GM12878 (cell line): ENCODE measurements around the gene TPM4. TPM values are rescaled to one million over a fixed set of nuclear protein-coding genes. Genes with fewer than 3 reads are reported as not detected.

ENCODE experiments used
- ATAC-seq: fragments of 200-7000 bp; cut with Tn5 transposase; 3 replicates; pipeline ENCODE4 v1.9.1; 2020; ENCODE audit warnings: mild to moderate bottlenecking, moderate library complexity
- BruUV-seq: library from RNA; stranded (reverse); fragments of 400-500 nt; replicated peaks from 2 replicates; lab custom pipeline; 2021; lab: Mats Ljungman, UMichigan
- CTCF ChIA-PET: fragments of 300-600 bp; sonication (Branson Sonifier 250); formaldehyde crosslinking; extraction: SDS; loops from one replicate; lab custom pipeline; 2021; ENCODE audit warnings: inconsistent platforms; lab: Yijun Ruan, JAX
- POLR2A ChIA-PET: fragments of 350-600 bp; formaldehyde crosslinking; extraction: SDS; loops from one replicate; lab custom pipeline; 2021; ENCODE audit warnings: inconsistent platforms; lab: Charles Lee
- RAD21 ChIA-PET: fragments of 300-600 bp; sonication (Branson Sonifier 250); formaldehyde crosslinking; loops from one replicate; lab custom pipeline; 2023; ENCODE audit warnings: antibody characterized with exemption; ENCODE audit not compliant: unreplicated experiment; lab: Charles Lee
- SMC1A ChIA-PET: fragments of 300-600 bp; sonication (Branson Sonifier 250); formaldehyde crosslinking; loops from one replicate; lab custom pipeline; 2023; ENCODE audit not compliant: unreplicated experiment, uncharacterized antibody; lab: Charles Lee
- DNase-seq: peaks from one replicate; pipeline ENCODE4 v3.0.0-alpha.2; 2011; ENCODE audit warnings: low read depth, low spot score
- FAIRE-seq: peaks from 3 replicates; lab custom pipeline; 2011; peaks lifted over from hg19 to GRCh38; lab: Jason Lieb, UNC
- H2AFZ ChIP-seq: 2 replicates; pipeline ENCODE4 v1.6.0; 2011; ENCODE audit warnings: low read depth, low read length, control low read depth; ENCODE audit not compliant: control insufficient read depth
- H3K27ac ChIP-seq: 2 replicates; pipeline ENCODE4 v1.5.1; 2011; ENCODE audit warnings: control low read depth; ENCODE audit not compliant: control insufficient read depth, insufficient read depth
- H3K27me3 ChIP-seq, 2 experiments: replicated peaks in 1 of 2; 2 replicates each; pipeline versions ENCODE4 v1.6.0 to v1.6.1; 2011; ENCODE audit warnings: low read length in 1 of 2; ENCODE audit not compliant: control insufficient read depth in 2 of 2, insufficient read depth in 2 of 2
- H3K36me3 ChIP-seq, 2 experiments: 2 replicates each; pipeline ENCODE4 v1.5.1; 2011; ENCODE audit warnings: low read length in 1 of 2; ENCODE audit not compliant: control insufficient read depth in 2 of 2, insufficient read depth in 2 of 2
- H3K4me1 ChIP-seq: 2 replicates; pipeline ENCODE4 v1.6.1; 2011; ENCODE audit warnings: mild to moderate bottlenecking, low read length, moderate library complexity, mixed read lengths; ENCODE audit not compliant: control insufficient read depth, insufficient read depth
- H3K4me2 ChIP-seq: 2 replicates; pipeline ENCODE4 v1.6.0; 2011; ENCODE audit warnings: control low read depth; ENCODE audit not compliant: control insufficient read depth, insufficient read depth
- H3K4me3 ChIP-seq: fragments of 200-600 bp; sonication (generic); 2 replicates; pipeline ENCODE4 v1.5.1; 2016
- H3K79me2 ChIP-seq: 2 replicates; pipeline ENCODE4 v1.6.0; 2011; ENCODE audit warnings: low read length; ENCODE audit not compliant: control insufficient read depth, insufficient read depth
- H3K9ac ChIP-seq: 2 replicates; pipeline ENCODE4 v1.8.0; 2011; ENCODE audit warnings: low read length, control low read depth, mixed read lengths; ENCODE audit not compliant: control insufficient read depth, insufficient read depth
- H3K9me3 ChIP-seq: replicated peaks from 3 replicates; pipeline ENCODE4 v1.5.1; 2011; ENCODE audit warnings: mild to moderate bottlenecking, low read length; ENCODE audit not compliant: control insufficient read depth, insufficient read depth
- H4K20me1 ChIP-seq: 2 replicates; pipeline ENCODE4 v1.6.0; 2011; ENCODE audit not compliant: control insufficient read depth, insufficient read depth
- BCL3 ChIP-seq: IDR thresholded peaks from 2 replicates; pipeline ENCODE4 v1.6.1; 2011; ENCODE audit warnings: borderline replicate concordance, low read depth, mild to moderate bottlenecking, moderate library complexity, low read length; ENCODE audit not compliant: insufficient read depth, poor library complexity, severe bottlenecking
- BRCA1 ChIP-seq: IDR thresholded peaks from 2 replicates; pipeline ENCODE4 v1.6.1; 2011; ENCODE audit warnings: low read depth, low read length, improper control_type of control experiment
- CUX1 ChIP-seq: IDR thresholded peaks from 2 replicates; pipeline ENCODE4 v1.6.1; 2012; ENCODE audit warnings: improper control_type of control experiment, low read depth, low read length; ENCODE audit not compliant: insufficient replicate concordance
- E2F8 ChIP-seq: fragments of 450-650 bp; IDR thresholded peaks from 2 replicates; pipeline ENCODE4 v1.6.1; 2018; ENCODE audit warnings: mild to moderate bottlenecking, low read depth, moderate library complexity; ENCODE audit not compliant: partially characterized antibody
- EED ChIP-seq: sonication (generic); IDR thresholded peaks from 2 replicates; pipeline ENCODE4 v1.6.1; 2016; ENCODE audit warnings: antibody characterized with exemption, low read depth
- FOXM1 ChIP-seq: IDR thresholded peaks from 2 replicates; pipeline ENCODE4 v1.6.1; 2012; ENCODE audit warnings: low read depth, mild to moderate bottlenecking, inconsistent platforms, low read length, moderate library complexity
- GABPA ChIP-seq: IDR thresholded peaks from 2 replicates; pipeline ENCODE4 v1.6.1; 2014; ENCODE audit warnings: antibody characterized with exemption, low read depth, mild to moderate bottlenecking, inconsistent platforms
- IKZF1 ChIP-seq: fragments of 450-650 bp; conservative IDR thresholded peaks from 2 replicates; pipeline ENCODE4 v1.6.1; 2017; ENCODE audit warnings: antibody characterized with exemption, mild to moderate bottlenecking
- NFIC ChIP-seq: IDR thresholded peaks from 2 replicates; pipeline ENCODE4 v1.6.1; 2012; ENCODE audit warnings: low read depth, mild to moderate bottlenecking, inconsistent platforms, low read length, moderate library complexity
- RAD21 ChIP-seq: IDR thresholded peaks from 2 replicates; pipeline ENCODE4 v1.6.1; 2011; ENCODE audit warnings: mild to moderate bottlenecking, low read depth, low read length, moderate library complexity; ENCODE audit not compliant: insufficient read depth
- RAD51 ChIP-seq: fragments of 450-650 bp; IDR thresholded peaks from 2 replicates; pipeline ENCODE4 v1.6.1; 2016; ENCODE audit warnings: moderate library complexity, mild to moderate bottlenecking, inconsistent platforms
- RFX5 ChIP-seq: IDR thresholded peaks from 2 replicates; pipeline ENCODE4 v1.6.1; 2011; ENCODE audit warnings: low read depth, low read length, improper control_type of control experiment
- SMAD5 ChIP-seq: IDR thresholded peaks from 2 replicates; pipeline ENCODE4 v1.6.1; 2016; ENCODE audit warnings: antibody characterized with exemption, low read depth
- STAT1 ChIP-seq: fragments of 450-650 bp; conservative IDR thresholded peaks from 2 replicates; pipeline ENCODE4 v1.6.1; 2014; ENCODE audit warnings: antibody characterized with exemption, mild to moderate bottlenecking
- TBL1XR1 ChIP-seq: IDR thresholded peaks from 2 replicates; pipeline ENCODE4 v1.6.1; 2012; ENCODE audit warnings: low read depth, low read length, improper control_type of control experiment
- ZBED1 ChIP-seq: IDR thresholded peaks from 2 replicates; pipeline ENCODE4 v1.6.1; 2016; ENCODE audit warnings: borderline replicate concordance
- WGBS: methylation state at CpG from one replicate; pipeline ENCODE4 v1.1.6; 2016; ENCODE audit warnings: low lambda C conversion rate; ENCODE audit not compliant: insufficient replicate concordance, insufficient coverage; ENCODE audit errors: missing lambda C conversion rate; 5-methylcytosine and 5-hydroxymethylcytosine counted together
- in situ Hi-C: fragments of 300-500 bp; cut with MboI; formaldehyde crosslinking; loops from 9 replicates; pipeline ENCODE4 v1.14.3; 2018; ENCODE audit warnings: mixed read lengths
- intact Hi-C: fragments of 100-400 bp; cut with micrococcal nuclease; formaldehyde crosslinking; loops from one replicate; pipeline ENCODE4 v1.14.2; 2022; ENCODE audit not compliant: unreplicated experiment
- polyA plus RNA-seq, 11 experiments: library from polyadenylated mRNA; depleted of rRNA in 4 of 11; unstranded in 6 of 11; stranded (reverse) in 5 of 11; fragments of >200 nt; fragmentation: Nextera tagmentation in 4 of 11; fragmentation: Illumina TruSeq in 1 of 11; extraction: Ambion mirVana in 4 of 11; extraction: Trizol in 1 of 11; gene quantifications; 1 replicate in 1 of 11; 2 replicates in 10 of 11; pipeline versions ENCODE4 v1.2.1 to v1.2.3, GENCODE V29; 2011 to 2016; ENCODE audit warnings: inconsistent platforms in 2 of 11, missing spikeins in 2 of 11, low read depth in 1 of 11
- total RNA-seq, 4 experiments: library from RNA; depleted of rRNA in 3 of 4; stranded (reverse); fragments of >200 nt in 3 of 4; fragmentation: Illumina TruSeq in 1 of 4; extraction: Trizol in 1 of 4; gene quantifications; 2 replicates each; pipeline versions ENCODE4 v1.2.1 to v1.2.3, GENCODE V29; 2013 to 2021

The TPM4 gene
- total and polyA plus RNA-seq, 10 of the 15 experiments (the other 5 are each of a cell fraction or from before 2014, with no cell fraction given): 183 to 620 (median 407) TPM

GRCh38 chr19:16048583-16048982, 27.7 kb upstream of the TPM4 start:
- no peaks in the 10 kb centered on the region for H4K20me1 ChIP-seq
- POLR2A ChIA-PET: no interaction called here
- CTCF ChIA-PET: interaction anchor here (1.2 kb wide), 1 partner anchor 12 kb away, joined by 3 read pairs; no protein-coding TSS in a partner anchor
- no peaks in the 10 kb centered on the region; the same call in 2 of the 3 replicates for H3K9me3 ChIP-seq
- no peaks in the 10 kb centered on the region for H3K27me3 ChIP-seq
- in situ Hi-C loops: no loop called here
- RAD21 ChIA-PET: interaction anchor here (0.8 to 2.2 kb wide), 2 partner anchors 133 to 137 kb away, joined by 3 to 8 read pairs; partner anchors contain the start of gene FAM32A
- H3K4me1 ChIP-seq: no peaks in the 10 kb centered on the region
- FAIRE-seq (no peak), ATAC-seq (no peak), DNase-seq (no peak)
- H3K36me3 ChIP-seq: no peaks in the 10 kb centered on the region
- WGBS: 0% methylated on average over 3 of the region's 3 CpGs
- SMC1A ChIA-PET: interaction anchor here (1.8 kb wide), 1 partner anchor 132 kb away, joined by 3 read pairs; no protein-coding TSS in a partner anchor
- no peak overlapping the region for H3K4me2 ChIP-seq
- no peak overlapping the region for H3K4me3 ChIP-seq
- intact Hi-C loops: no loop called here
- BruUV-seq: no TSS peak
- no peak overlapping the region for H3K27ac ChIP-seq
- no peaks in the 10 kb centered on the region for H3K79me2 ChIP-seq
- no peak overlapping the region for H3K9ac ChIP-seq
- H2AFZ ChIP-seq: no peak overlapping the region
- TF ChIP-seq BRCA1 (no peak), RFX5 (no peak), GABPA (no peak), IKZF1 (no peak), E2F8 (no peak), FOXM1 (no peak), ZBED1 (no peak), BCL3 (no peak), CUX1 (no peak), RAD21 (no peak), STAT1 (no peak), SMAD5 (no peak), RAD51 (no peak), TBL1XR1 (no peak), EED (no peak), NFIC (no peak)
